K562 (cell line): ENCODE measurements around the gene SCAMP5. TPM values are rescaled to one million over a fixed set of nuclear protein-coding genes. Genes with fewer than 3 reads are reported as not detected.

Experiments
- MGA ChIP-seq: fragments of 450-650 bp; IDR thresholded peaks from 2 replicates; pipeline ENCODE4 v1.6.1; 2016; ENCODE audit warnings: mild to moderate bottlenecking, moderate library complexity
- NFE2L1 ChIP-seq: fragments of 450-650 bp; IDR thresholded peaks from 2 replicates; pipeline ENCODE4 v1.6.1; 2016; ENCODE audit warnings: missing genetic modification characterization, low read depth, mild to moderate bottlenecking, missing compliant biosample characterization, moderate library complexity, borderline replicate concordance
- PRDM10 ChIP-seq: fragments of 450-650 bp; IDR thresholded peaks from 2 replicates; pipeline ENCODE4 v1.6.1; 2018; ENCODE audit not compliant: partially characterized antibody
- polyA plus RNA-seq, 8 experiments: library from polyadenylated mRNA; depleted of rRNA in 4 of 8; stranded (reverse) in 5 of 8; unstranded in 3 of 8; fragments of >200 nt; fragmentation: Nextera tagmentation in 2 of 8; fragmentation: Illumina TruSeq in 1 of 8; extraction: Ambion mirVana in 2 of 8; extraction: Trizol in 1 of 8; gene quantifications; 2 replicates each; pipeline versions ENCODE4 v1.2.1 to v1.2.3, GENCODE V29; 2011 to 2014; ENCODE audit warnings: inconsistent platforms in 1 of 8, missing spikeins in 1 of 8
- total RNA-seq, 7 experiments: library from RNA; depleted of rRNA in 6 of 7; stranded (reverse); fragments of >200 nt in 6 of 7; fragmentation: Illumina TruSeq in 2 of 7; extraction: Trizol in 2 of 7; gene quantifications; 2 replicates each; pipeline versions ENCODE4 v1.2.1 to v1.2.3, GENCODE V29; 2011 to 2021; ENCODE audit warnings: low replicate concordance in 1 of 7

The SCAMP5 gene
- total and polyA plus RNA-seq, 9 of the 15 experiments (the other 6 are each of a cell fraction or from before 2014, with no cell fraction given): 0.09 to 0.29 (median 0.19) TPM; not detected in 5

- TF ChIP-seq PRDM10 (no peak), NFE2L1 (tag) (no peak), MGA (peak; percentile 69)
These were observed 38.5 kb upstream of the SCAMP5 start, which contains the start of gene RPP25 (continued) for GRCh38 chr15:74956648-74957475.
